Urothelium cell line (cell line): ENCODE data around the gene GJA1.
"Not testable (repeated sequence)": the region's sequence is repeated elsewhere in the genome, so short reads cannot be mapped to it uniquely, and the experiment has no call there.

Experiments used
- DNase-seq: peaks from one replicate; pipeline ENCODE4 v3.0.0; 2011; ENCODE audit warnings: low spot score, mixed read lengths
- FAIRE-seq: peaks from 2 replicates; lab custom pipeline; 2011; peaks lifted over from hg19 to GRCh38; lab: Jason Lieb, UNC

Gene GJA1

GRCh38 chr6:121435444-121436069 is at the start of gene GJA1:
Gene GJA1 (plus strand): TSS chr6:121435646. CDS start chr6:121446848, 11,202 bp downstream.
- FAIRE-seq (no peak), DNase-seq (peak; percentile 72)

DNA sequence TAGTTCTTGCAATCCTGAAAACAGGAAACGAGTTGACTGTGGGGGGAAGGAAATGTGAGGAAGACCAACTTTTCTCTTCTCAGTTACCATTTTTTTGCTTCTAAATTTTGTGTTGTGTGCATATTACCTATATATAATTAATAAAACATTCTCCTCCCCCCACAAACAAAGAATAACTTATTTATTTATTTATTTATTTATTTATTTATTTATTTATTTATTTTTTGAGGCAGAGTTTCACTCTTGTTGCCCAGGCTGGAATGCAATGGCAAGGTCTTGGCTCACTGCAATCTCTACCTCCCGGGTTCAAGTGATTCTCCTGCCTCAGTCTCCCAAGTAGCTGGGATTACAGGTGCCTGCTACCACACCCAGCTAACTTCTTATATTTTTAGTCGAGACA is 48.9 kb upstream of the GJA1 start:
- FAIRE-seq, DNase-seq: not testable (repeated sequence)

DNA sequence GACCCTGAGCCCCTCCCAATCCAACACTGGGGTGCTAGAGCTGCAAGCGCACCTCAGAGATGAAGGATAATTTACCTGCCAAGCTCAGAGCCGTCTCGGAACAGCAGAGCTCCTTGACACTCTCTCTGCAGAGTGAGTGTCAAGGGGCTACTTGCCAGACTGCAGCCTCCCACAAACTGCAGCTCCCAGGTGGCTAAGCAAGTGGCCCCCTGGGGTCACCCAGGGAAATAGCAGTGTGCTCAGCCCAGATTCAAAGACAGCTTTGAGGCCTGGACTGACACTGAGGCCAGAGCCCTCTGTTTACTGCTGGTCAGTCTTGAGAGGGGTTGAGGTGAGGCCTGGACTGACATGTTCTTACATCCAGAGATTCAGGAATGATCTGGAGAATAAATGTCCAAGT is 46.0 kb upstream of the GJA1 start:
- FAIRE-seq (no peak), DNase-seq (no peak)

DNA sequence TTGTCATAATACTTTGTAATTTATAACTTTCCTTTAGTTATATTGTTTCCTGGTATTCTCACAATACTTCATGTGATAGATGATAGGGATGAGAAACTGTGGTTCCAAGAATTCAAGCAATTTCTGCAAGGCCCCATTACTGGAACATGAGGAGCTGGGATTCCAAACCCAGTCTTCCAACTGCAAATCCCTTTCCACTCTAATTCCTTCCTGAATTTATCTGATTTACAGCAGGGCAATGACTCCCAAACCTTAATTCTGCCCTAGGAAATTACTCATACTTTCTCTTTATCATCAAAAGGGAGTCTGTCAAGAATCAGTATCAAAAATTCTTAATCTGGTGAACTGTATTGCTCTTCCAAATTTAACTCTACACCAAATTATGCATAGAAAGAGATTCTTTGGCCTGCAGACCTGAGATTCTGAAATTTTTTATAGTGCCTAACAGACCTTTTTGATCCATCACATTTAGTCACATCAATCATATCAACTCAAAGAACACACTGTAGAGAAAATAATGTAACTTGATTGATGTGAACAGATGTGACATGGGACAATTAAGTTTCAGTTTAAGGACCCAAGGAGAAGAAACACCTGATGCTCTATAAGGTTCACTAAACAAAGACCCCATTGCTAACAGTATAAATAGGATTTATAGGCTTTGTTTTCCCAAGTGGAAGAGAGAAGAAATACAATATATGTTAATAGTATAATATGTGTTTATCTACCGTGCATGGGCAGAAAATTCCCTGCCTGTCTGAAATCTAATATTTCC is 41.5 kb upstream of the GJA1 start:
- FAIRE-seq (no peak), DNase-seq (no peak)

DNA sequence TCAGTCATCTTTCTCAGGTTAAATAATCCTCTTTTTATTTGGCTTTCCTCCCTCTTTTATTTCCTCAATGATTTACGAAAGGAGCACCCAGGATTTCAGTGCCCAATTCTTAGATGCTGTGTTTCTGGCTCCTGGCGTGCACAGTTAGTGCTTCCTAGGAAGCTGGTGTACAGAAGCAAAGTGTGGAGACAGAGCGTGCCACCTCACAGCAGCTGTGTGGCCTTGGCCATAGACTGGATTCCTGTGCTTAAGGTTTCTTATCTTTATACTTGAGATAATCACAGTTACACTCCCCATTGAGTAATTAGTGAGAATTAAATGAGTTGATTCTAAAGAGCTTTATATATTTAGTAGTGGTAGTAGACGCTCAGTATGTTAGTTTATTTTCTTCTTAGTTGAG is 39.7 kb upstream of the GJA1 start:
- FAIRE-seq (no peak), DNase-seq (no peak)

- not testable (repeated sequence) for DNase-seq, FAIRE-seq
Measured at GRCh38 chr6:121397188-121397587, 38.3 kb upstream of the GJA1 start.

DNA sequence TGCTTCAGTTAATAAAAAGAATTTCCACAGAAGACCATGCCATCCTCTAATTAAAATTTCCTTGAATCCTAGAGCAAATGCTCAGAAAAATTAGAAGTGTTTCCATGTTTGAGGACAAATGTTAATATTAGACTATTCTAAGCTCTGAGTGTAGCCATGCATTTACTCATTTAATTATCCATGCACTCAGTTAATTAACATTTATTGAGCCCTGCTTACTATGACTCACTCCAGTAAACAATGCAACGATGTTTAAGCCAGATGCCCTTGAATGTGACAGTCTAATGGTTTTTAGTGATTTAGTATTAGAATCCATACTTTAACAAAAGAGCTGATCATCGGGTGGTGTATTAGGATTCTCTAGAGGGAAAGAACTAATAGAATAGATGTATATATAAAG is 37.3 kb upstream of the GJA1 start:
- FAIRE-seq, result no peak
- no peak for DNase-seq

- no peak for FAIRE-seq
- no peak for DNase-seq
Measured at GRCh38 chr6:121399966-121400365, 35.5 kb upstream of the GJA1 start.

DNA sequence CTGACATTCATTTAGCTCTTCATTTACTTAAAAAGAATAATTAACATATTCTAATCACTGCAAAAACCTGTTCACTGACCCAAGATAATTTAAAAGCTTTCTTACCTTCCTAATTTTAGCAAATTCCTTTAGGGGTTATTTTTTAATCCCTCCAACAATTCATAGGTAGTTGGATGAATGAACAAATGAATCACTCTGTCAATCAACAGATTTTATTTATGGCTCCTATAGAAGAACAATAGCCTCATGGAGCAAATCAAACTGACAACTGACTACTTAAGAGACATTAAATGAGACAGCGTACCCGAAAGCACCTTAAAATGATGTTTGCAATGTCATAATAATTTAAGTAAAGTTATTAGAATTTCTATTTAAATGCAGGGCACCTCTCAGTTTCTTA is 31.5 kb upstream of the GJA1 start:
- FAIRE-seq, result no peak

GRCh38 chr6:121405306-121405705 is 30.1 kb upstream of the GJA1 start:
- FAIRE-seq (no peak), DNase-seq (no peak)

More for the DNA sequence above, 31.5 kb upstream of the GJA1 start:
- no peak for DNase-seq

DNA sequence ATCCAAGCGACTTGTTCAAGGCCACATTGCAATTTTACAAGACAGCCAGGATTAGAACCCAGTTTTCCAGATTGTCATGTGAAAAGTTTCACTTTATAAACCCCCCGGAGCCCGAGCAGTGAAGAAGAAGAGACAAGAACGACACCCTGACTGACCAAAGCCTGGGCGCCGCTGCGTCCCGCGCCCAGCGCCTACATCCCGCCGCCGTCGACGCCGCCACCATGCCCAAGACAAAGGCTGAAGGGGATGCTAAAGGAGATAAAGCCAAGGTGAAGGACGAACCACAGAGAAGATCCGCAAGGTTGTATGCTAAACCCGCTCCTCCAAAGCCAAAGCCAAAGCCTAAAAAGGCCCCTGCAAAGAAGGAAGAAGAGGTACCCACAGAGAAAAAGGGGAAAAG is 27.1 kb upstream of the GJA1 start:
- FAIRE-seq, result no peak
- no peak for DNase-seq

- DNase-seq (no peak), FAIRE-seq (no peak)
Measured at GRCh38 chr6:121413879-121414278, 21.6 kb upstream of the GJA1 start.

DNA sequence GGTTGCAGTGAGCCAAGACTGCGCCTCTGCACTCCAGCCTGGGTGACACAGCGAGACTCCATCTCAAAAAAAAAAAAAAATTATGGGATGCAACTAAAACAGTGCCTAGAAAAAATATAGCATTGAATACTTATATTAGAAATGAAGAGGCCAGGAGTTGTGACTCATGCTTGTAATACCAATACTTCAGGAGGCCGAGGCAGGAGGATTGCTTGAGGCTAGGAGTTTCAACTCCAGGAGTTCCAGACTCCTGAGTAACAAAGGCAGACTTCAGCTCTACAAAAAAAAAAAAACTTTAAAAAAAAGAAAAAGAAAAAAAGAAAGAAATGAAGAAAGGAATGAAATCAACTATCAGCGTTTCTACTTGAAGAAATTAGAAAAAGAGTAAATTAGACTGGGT is 17.1 kb upstream of the GJA1 start:
- DNase-seq, result no peak
- no peak for FAIRE-seq

GRCh38 chr6:121426686-121427085 is 8.8 kb upstream of the GJA1 start:
- FAIRE-seq, result no peak
- DNase-seq, result no peak

GRCh38 chr6:121428872-121429756 is 6.3 kb upstream of the GJA1 start:
- FAIRE-seq, result no peak
- DNase-seq, result no peak

DNA sequence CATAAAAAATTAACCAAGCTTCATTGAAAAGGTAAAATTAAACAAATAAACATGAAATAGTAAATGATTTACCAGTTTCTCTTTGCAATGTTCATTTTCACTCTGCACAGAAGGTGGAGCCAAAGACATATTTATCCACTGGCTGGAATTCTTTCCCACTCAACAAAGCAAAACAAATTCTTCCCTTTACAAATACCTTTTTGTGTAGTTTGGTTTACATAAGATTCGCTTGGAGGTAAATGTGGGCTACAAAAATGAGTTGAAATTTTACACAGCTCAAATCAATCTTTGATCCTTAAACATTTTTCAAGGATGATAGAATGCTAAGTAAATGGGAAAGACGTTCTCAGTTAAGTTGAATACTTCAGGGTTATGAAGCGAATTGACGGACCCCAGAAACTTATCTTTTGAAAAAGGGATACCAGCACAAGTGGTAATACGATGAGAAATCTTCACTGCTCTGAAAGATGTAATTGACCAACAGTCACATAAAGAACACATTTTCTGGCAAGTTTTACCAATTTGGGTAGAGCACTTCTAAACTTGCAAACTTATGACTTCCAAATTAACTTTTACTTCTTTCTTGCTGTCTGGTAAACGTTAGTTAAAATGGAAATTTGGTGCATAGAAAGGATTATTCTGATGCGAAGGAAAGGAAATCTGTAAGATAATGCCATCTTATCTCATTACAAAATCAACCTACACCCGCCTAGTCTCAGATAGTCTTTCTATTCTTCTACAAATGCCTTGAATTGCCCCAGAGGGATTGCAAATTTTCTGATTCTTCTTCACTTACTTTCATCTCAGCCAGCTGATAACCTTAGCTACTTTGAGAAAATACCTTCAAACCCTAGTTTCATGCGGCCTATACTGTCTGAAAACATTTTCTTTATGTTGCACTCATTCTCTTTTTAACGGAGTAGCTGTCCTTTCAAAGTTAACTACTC is 4.7 kb upstream of the GJA1 start:
- DNase-seq (peak; percentile 15), FAIRE-seq (no peak)

- not testable (repeated sequence) for DNase-seq, FAIRE-seq
Measured at GRCh38 chr6:121431776-121432175, 3.7 kb upstream of the GJA1 start.

GRCh38 chr6:121434037-121434770 is 1.2 kb upstream of the GJA1 start:
- DNase-seq (no peak), FAIRE-seq (no peak)

DNA sequence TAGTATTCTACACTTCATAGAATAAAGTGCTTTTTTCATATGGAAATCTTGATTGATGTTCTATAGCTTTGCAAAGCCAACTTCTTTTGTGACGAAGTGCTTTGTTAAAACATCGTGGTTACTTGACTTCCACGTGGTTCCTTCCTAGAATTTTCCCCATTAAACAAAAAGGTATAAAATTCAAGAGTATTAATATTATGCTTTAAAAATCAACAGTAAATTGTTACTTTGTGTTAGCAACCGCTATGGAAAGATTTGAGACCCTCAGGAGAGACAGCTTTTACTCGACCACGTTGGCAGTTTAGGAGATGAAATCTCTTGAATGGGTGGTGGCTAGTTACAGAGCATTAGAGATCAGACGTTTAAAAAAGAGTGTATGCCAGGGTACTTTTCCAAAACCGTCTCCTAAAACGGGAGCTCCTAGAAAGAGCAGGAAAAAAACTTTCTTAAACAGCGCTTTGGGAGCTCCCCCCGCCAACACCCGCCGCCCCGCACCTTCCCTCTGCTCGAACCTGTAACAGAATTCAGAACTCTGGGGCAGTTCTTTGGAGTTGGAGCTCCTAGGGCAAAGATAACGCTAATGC is 920 bp downstream of the GJA1 start:
- FAIRE-seq, result no peak
- DNase-seq, result peak; percentile 11
